ENCODE results near the gene KLK15.

DNA sequence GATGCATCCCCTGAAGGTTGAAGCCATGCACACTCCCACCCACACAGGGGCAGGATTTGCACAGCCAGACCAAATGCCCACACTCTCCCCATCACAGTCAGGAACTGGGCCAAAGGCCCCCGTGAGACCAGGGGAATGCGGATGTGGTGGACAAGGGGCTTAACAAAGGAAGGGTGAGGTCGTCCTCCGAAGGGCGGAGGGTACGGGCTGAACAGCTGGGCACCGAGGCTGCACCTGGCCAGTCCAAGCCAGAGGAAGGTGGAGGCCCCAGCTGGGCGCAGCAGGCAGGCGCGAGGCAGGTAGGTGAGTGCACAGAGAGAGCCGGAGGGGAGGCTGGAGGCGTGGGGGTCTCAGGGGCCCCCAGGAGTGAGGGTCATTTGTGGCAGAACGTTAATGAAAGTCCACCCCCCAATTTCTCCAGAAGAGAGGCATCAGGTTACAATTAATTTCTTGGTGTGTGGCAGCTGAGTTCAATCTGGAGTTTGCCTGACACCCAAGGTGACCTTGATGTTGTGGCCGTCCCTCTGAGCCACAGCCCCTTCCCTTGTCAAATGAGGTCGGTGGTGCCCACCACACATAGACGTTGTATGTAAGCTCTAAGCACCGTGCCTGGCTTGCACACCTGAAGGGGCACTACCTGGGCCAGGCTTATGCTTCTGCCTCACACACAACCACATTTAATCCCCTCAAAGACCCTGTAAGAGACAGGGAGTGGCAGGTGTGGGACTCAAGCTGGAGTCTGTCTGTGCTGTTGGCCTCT is 2.9 kb downstream of the KLK15 start:
- TF ChIP-seq SPI1 (IDR thresholded peaks at IDR 0.05; ENCODE audit: borderline replicate concordance, low read depth) (no peak), POLR2AphosphoS5 (IDR thresholded peaks at IDR 0.05; ENCODE audit: low read depth) (no peak), GABPA (IDR thresholded peaks at IDR 0.05; ENCODE audit: low read depth) (no peak)
- TF ChIP-seq, protein P1, sequence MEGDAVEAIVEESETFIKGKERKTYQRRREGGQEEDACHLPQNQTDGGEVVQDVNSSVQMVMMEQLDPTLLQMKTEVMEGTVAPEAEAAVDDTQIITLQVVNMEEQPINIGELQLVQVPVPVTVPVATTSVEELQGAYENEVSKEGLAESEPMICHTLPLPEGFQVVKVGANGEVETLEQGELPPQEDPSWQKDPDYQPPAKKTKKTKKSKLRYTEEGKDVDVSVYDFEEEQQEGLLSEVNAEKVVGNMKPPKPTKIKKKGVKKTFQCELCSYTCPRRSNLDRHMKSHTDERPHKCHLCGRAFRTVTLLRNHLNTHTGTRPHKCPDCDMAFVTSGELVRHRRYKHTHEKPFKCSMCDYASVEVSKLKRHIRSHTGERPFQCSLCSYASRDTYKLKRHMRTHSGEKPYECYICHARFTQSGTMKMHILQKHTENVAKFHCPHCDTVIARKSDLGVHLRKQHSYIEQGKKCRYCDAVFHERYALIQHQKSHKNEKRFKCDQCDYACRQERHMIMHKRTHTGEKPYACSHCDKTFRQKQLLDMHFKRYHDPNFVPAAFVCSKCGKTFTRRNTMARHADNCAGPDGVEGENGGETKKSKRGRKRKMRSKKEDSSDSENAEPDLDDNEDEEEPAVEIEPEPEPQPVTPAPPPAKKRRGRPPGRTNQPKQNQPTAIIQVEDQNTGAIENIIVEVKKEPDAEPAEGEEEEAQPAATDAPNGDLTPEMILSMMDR (IDR thresholded peaks at IDR 0.05; ENCODE audit: insufficient read depth, low read length): no peak
- TF ChIP-seq, protein P2, sequence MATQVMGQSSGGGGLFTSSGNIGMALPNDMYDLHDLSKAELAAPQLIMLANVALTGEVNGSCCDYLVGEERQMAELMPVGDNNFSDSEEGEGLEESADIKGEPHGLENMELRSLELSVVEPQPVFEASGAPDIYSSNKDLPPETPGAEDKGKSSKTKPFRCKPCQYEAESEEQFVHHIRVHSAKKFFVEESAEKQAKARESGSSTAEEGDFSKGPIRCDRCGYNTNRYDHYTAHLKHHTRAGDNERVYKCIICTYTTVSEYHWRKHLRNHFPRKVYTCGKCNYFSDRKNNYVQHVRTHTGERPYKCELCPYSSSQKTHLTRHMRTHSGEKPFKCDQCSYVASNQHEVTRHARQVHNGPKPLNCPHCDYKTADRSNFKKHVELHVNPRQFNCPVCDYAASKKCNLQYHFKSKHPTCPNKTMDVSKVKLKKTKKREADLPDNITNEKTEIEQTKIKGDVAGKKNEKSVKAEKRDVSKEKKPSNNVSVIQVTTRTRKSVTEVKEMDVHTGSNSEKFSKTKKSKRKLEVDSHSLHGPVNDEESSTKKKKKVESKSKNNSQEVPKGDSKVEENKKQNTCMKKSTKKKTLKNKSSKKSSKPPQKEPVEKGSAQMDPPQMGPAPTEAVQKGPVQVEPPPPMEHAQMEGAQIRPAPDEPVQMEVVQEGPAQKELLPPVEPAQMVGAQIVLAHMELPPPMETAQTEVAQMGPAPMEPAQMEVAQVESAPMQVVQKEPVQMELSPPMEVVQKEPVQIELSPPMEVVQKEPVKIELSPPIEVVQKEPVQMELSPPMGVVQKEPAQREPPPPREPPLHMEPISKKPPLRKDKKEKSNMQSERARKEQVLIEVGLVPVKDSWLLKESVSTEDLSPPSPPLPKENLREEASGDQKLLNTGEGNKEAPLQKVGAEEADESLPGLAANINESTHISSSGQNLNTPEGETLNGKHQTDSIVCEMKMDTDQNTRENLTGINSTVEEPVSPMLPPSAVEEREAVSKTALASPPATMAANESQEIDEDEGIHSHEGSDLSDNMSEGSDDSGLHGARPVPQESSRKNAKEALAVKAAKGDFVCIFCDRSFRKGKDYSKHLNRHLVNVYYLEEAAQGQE (IDR thresholded peaks at IDR 0.05; ENCODE audit: insufficient replicate concordance, low read depth): no peak
